ENCODE measurements around the gene TMEM212. TPM values are rescaled to one million over a fixed set of nuclear protein-coding genes. Genes with fewer than 3 reads are reported as not detected.

The TMEM212 gene
- total RNA-seq, 6 donors from 2014 or later = 0.11 to 20.8 (median 3.7) TPM

- ATAC-seq (ENCODE audit: low FRiP score in 2 of 2) = no peak
- no peaks in the 10 kb centered on the region for H3K9me3 ChIP-seq
- H3K4me3 ChIP-seq = no peak overlapping the region
- no peaks in the 10 kb centered on the region for H3K36me3 ChIP-seq
- no peaks in the 10 kb centered on the region for H3K4me1 ChIP-seq
- no peak for DNase-seq
- H3K27me3 ChIP-seq = no peaks in the 10 kb centered on the region
- TF ChIP-seq POLR2AphosphoS5 (IDR thresholded peaks at IDR 0.05) = no peak
- no peak for TF ChIP-seq EP300 (IDR thresholded peaks at IDR 0.05)
- no peak for TF ChIP-seq POLR2A (IDR thresholded peaks at IDR 0.05)
- no peak for TF ChIP-seq CTCF (IDR thresholded peaks at IDR 0.05)
- WGBS, 2 donors = 89 to 98% methylated on average over 2 of the region's 2 CpGs
- no peak overlapping the region for H3K27ac ChIP-seq
Measured at GRCh38 chr3:171888466-171888865, 45.3 kb downstream of the TMEM212 start.

DNA sequence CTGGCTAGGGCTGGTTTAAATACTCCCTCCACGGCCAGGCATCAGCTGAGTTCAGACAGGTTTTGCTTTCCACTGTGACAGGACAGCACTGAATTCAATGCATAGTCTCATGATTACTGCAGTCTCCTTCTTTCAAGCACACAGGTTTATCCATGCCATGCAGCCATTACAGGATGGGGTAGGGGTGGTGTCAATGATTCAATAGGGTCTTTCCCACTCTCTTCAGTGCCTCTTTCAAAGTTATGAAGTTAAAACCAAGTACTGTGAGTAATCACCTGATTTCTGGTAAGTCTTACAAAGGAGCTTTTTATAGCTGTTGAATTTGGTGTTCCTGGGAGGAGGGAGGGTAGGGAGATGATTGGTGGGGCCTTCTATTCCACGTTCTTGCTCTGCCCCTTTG lies 47.2 kb downstream of the TMEM212 start:
- no peaks in the 10 kb centered on the region for H3K9me3 ChIP-seq
- no peaks in the 10 kb centered on the region for H3K36me3 ChIP-seq
- H3K27ac ChIP-seq = no peak overlapping the region
- TF ChIP-seq POLR2AphosphoS5 (IDR thresholded peaks at IDR 0.05) (no peak), POLR2A (IDR thresholded peaks at IDR 0.05) (no peak), CTCF (IDR thresholded peaks at IDR 0.05) (no peak), EP300 (IDR thresholded peaks at IDR 0.05) (no peak)
- no peak for ATAC-seq (ENCODE audit: low FRiP score in 2 of 2)
- DNase-seq = no peak
- no peaks in the 10 kb centered on the region for H3K27me3 ChIP-seq
- no peaks in the 10 kb centered on the region for H3K4me1 ChIP-seq
- 83 to 92% methylated on average over 2 of the region's 2 CpGs for WGBS, 2 donors
- no peak overlapping the region for H3K4me3 ChIP-seq

- Histone ChIP-seq H3K27me3 (no peaks in the 10 kb centered on the region), H3K4me3 (no peak overlapping the region), H3K27ac (no peak overlapping the region), H3K4me1 (no peaks in the 10 kb centered on the region), H3K36me3 (no peaks in the 10 kb centered on the region), H3K9me3 (no peaks in the 10 kb centered on the region)
- ATAC-seq (ENCODE audit: low FRiP score in 2 of 2) (no peak), DNase-seq (no peak)
- no peak for TF ChIP-seq EP300 (IDR thresholded peaks at IDR 0.05)
Measured at GRCh38 chr3:171892457-171892856, 49.3 kb downstream of the TMEM212 start.

DNA sequence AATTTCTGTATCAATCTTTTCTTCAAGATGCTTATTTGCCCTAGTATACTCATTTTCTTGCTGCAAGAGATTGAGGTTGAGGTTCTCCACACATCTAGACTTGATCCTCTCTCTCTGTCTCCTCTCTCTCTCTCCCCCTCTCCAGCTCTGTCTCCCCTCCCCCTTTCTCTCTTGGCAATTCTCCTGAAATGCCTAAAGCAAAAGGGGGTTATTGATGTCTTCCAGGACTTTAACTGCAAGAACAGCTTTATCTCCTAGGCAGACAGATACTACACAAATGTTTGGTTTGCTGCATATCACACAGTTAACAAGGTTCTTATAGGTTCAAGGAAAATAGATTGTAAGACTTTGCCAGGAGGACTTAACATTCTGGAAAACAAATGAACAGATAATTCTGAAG lies 52.1 kb downstream of the TMEM212 start:
- Histone ChIP-seq H3K36me3 (no peaks in the 10 kb centered on the region), H3K27ac (no peak overlapping the region), H3K4me3 (no peak overlapping the region), H3K4me1 (no peaks in the 10 kb centered on the region), H3K27me3 (no peaks in the 10 kb centered on the region), H3K9me3 (no peaks in the 10 kb centered on the region)
- no peak for TF ChIP-seq EP300 (IDR thresholded peaks at IDR 0.05)
- TF ChIP-seq POLR2A (IDR thresholded peaks at IDR 0.05) = no peak
- DNase-seq = no peak
- ATAC-seq (ENCODE audit: low FRiP score in 2 of 2) = no peak

GRCh38 chr3:171895900-171896299 lies 52.8 kb downstream of the TMEM212 start:
- WGBS, 2 donors = 88 to 93% methylated on average over 5 of the region's 5 CpGs
- Histone ChIP-seq H3K36me3 (no peaks in the 10 kb centered on the region), H3K4me1 (no peaks in the 10 kb centered on the region), H3K27ac (no peak overlapping the region), H3K9me3 (no peaks in the 10 kb centered on the region), H3K4me3 (no peak overlapping the region), H3K27me3 (no peaks in the 10 kb centered on the region)
- DNase-seq = no peak
- no peak for ATAC-seq (ENCODE audit: low FRiP score in 2 of 2)
- TF ChIP-seq POLR2A (IDR thresholded peaks at IDR 0.05) = no peak
- no peak for TF ChIP-seq POLR2AphosphoS5 (IDR thresholded peaks at IDR 0.05)
- TF ChIP-seq CTCF (IDR thresholded peaks at IDR 0.05) = no peak
- TF ChIP-seq EP300 (IDR thresholded peaks at IDR 0.05) = no peak

- H3K4me1 ChIP-seq = no peaks in the 10 kb centered on the region
- H3K27me3 ChIP-seq = no peaks in the 10 kb centered on the region
- ATAC-seq (ENCODE audit: low FRiP score in 2 of 2) = no peak
- 96 to 98% methylated on average over 3 of the region's 3 CpGs for WGBS, 2 donors
- H3K27ac ChIP-seq = no peak overlapping the region
- H3K4me3 ChIP-seq = no peak overlapping the region
- no peak for DNase-seq
- H3K9me3 ChIP-seq = no peaks in the 10 kb centered on the region
- no peaks in the 10 kb centered on the region for H3K36me3 ChIP-seq
- no peak for TF ChIP-seq POLR2A (IDR thresholded peaks at IDR 0.05)
- TF ChIP-seq CTCF (IDR thresholded peaks at IDR 0.05) = no peak
- no peak for TF ChIP-seq POLR2AphosphoS5 (IDR thresholded peaks at IDR 0.05)
- TF ChIP-seq EP300 (IDR thresholded peaks at IDR 0.05) = no peak
Measured at GRCh38 chr3:171896316-171896715, 53.2 kb downstream of the TMEM212 start.
